ENCODE data around the gene PPP1R12A.

DNA sequence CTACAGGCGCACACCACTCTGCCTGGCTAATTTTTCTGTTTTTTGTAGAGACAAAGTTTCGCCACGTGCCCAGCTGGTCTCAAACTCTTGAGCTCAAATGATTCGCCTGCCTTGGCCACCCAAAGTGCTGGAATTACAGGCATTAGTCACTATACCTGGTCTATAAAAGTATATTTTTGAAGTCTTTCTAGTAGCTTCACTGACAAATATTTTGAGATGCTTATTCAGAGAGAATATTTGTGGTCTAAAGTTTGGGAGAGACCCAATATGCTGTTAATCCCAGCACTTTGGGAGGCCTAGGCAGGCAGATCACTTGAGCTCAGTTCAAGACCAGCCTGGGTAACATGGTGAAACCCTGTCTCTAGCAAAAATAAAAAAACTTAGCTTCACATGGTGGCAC lies 22.0 kb upstream of the PPP1R12A start:
- no peak for TF ChIP-seq SIN3A (IDR thresholded peaks at IDR 0.05; ENCODE audit: borderline replicate concordance, insufficient read depth, low read length)
- no peak for TF ChIP-seq POLR2AphosphoS5 (IDR thresholded peaks at IDR 0.05; ENCODE audit: low read depth, low read length)
- no peak for TF ChIP-seq TAF1 (IDR thresholded peaks at IDR 0.05; ENCODE audit: borderline replicate concordance, insufficient read depth, low read length)

Data from PFSK-1 (cell line).